T-helper 1 cell treated with Interleukin-12 subunit alpha and Interleukin-12 subunit beta and Interleukin-4 antibody, amounts not matched to agents 30 μg/mL and 1 μg/mL, for 36 hours (primary cell): ENCODE data around the gene AP2A2.

Experiments used
- H3K27ac Mint-ChIP-seq: one replicate; pipeline ENCODE4 v1.8.0; 2021; ENCODE audit warnings: mild to moderate bottlenecking, mixed read lengths
- H3K27me3 Mint-ChIP-seq: one replicate; pipeline ENCODE4 v1.8.0; 2021; ENCODE audit warnings: low read depth, mixed read lengths
- H3K36me3 Mint-ChIP-seq: one replicate; pipeline ENCODE4 v1.8.0; 2021; ENCODE audit warnings: low read depth, mixed read lengths
- H3K4me1 Mint-ChIP-seq: one replicate; pipeline ENCODE4 v1.8.0; 2021; ENCODE audit warnings: low read depth, mixed read lengths
- H3K4me3 Mint-ChIP-seq: one replicate; pipeline ENCODE4 v1.8.0; 2021; ENCODE audit warnings: mild to moderate bottlenecking, moderate library complexity, mixed read lengths
- H3K9me3 Mint-ChIP-seq: one replicate; pipeline ENCODE4 v1.8.0; 2021; ENCODE audit warnings: mixed read lengths

Gene AP2A2

DNA sequence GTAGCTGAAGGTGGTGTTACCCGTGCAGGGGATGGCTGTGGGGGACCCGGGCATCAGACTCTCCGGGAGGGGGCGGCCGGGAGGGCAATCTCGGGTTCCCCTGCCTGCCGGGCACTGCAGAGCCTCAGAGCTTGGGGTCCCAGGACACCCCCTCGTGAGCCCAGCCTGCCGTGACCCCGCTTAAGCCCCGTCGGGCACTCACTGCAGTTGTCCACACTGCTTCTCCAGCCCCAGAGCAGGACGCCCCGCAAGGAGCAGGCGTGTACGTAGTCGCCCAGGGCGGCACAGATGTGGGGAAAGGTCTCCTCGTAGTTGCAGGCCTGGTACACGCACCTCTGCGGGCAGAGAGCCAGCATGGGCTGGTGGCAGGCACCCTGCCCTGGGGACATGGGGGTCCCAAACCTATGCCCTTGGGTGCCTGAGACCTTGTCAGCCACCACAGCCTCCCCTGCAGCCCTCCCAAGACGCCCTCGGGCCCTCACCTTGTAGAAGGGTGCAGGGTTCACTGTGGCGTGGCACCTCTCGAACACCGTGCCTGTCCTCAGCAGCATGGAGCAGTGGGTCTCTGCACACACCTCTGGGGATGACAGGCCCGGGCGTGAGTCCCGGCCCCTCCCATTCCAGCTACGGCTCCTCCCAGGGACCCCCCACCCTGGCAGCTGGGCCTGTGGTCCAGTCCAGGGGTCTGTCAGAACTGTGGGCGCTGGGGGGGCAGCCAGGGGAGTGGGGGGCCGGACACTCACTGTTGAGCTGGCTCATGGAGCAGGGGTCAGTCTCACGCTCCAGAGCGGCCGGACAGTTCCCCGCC lies 102.0 kb downstream of the AP2A2 start:
- Mint-ChIP-seq H3K4me3 (no peak overlapping the region), H3K9me3 (peaks cover 4% of the 10 kb centered on the region), H3K4me1 (no peaks in the 10 kb centered on the region), H3K27ac (no peak overlapping the region), H3K36me3 (no peaks in the 10 kb centered on the region), H3K27me3 (no peaks in the 10 kb centered on the region)

DNA sequence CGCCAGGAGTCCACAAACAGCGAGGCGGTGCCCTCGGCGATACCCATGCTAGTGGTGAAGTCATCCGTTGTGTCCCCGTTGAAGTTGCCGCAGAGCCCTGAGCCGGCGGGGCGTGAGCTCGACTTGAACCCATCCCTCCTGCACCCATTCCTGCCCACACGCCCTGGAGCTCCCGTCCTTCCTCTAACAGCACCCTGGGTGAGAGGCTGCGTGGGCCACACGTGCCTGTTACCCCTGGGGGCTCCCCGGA lies 102.5 kb downstream of the AP2A2 start:
- Mint-ChIP-seq H3K36me3 (no peaks in the 10 kb centered on the region), H3K27me3 (no peaks in the 10 kb centered on the region), H3K9me3 (peaks cover 4% of the 10 kb centered on the region), H3K27ac (no peak overlapping the region), H3K4me1 (no peaks in the 10 kb centered on the region), H3K4me3 (no peak overlapping the region)

DNA sequence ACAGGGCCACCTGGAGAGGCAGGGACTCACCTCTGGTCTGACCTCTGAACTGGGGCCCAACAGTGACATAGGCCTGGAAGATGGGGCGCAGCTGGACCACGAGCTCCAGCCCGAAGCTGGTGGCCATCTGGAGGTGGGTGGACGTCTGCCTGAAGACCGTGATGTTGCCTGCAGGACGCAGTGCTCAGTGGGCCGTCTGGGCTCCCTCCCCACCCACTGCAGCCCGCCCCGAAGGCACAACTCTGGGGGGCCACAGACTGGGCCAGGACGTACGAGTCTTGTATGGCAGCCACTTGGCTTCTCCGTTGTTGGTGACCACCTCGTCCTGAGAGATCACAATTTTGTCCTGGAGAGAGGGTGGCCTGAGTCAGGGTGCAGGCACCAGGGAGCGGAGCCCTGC lies 102.9 kb downstream of the AP2A2 start:
- H3K36me3 Mint-ChIP-seq: no peaks in the 10 kb centered on the region
- peaks cover 4% of the 10 kb centered on the region for H3K9me3 Mint-ChIP-seq
- H3K4me1 Mint-ChIP-seq: no peaks in the 10 kb centered on the region
- H3K27ac Mint-ChIP-seq: no peak overlapping the region
- H3K4me3 Mint-ChIP-seq: no peak overlapping the region
- H3K27me3 Mint-ChIP-seq: no peaks in the 10 kb centered on the region

DNA sequence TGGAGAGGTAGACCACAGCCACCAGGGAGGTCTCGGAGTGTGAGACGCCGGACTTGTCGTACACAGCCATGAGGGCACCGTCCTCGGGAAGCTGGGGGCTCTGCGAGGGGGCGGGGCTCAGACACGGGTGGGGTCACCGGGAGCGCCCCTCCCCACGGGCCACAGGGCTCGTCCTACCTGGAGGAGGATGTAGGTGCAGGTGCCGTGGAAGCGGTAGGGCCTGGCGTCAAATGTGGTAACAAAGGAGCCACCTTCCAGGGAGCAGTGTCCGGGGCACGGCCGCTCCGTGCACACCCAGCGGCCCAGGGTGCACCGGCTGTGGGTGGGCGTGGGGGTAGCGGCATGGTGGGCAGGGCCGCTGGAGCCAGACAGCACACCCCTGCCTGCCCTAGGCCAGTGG lies 103.4 kb downstream of the AP2A2 start:
- H3K36me3 Mint-ChIP-seq: no peaks in the 10 kb centered on the region
- H3K4me1 Mint-ChIP-seq: no peaks in the 10 kb centered on the region
- no peaks in the 10 kb centered on the region for H3K27me3 Mint-ChIP-seq
- no peak overlapping the region for H3K4me3 Mint-ChIP-seq
- peaks cover 4% of the 10 kb centered on the region for H3K9me3 Mint-ChIP-seq
- no peak overlapping the region for H3K27ac Mint-ChIP-seq

DNA sequence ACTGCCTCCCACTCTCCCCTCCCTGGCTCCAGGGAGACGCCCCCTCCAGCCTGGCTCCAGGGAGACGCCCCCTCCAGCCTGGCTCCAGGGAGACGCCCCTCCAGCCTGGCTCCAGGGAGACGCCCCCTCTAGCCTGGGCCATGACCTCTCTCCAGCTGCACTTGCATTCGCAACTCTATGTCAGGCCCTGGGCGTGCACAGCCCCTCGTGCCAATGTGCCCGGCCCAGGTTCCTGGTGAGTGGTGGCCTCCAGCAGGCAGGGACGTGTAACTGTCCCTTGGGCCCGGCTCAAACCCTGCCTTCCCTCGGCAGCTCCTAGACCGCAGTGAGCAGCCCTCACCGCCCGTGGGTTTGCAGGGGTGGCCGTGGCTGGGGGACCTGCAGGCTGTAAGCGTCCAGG lies 104.0 kb downstream of the AP2A2 start:
- no peak overlapping the region for H3K27ac Mint-ChIP-seq
- H3K27me3 Mint-ChIP-seq: no peaks in the 10 kb centered on the region
- H3K4me3 Mint-ChIP-seq: no peak overlapping the region
- H3K4me1 Mint-ChIP-seq: no peaks in the 10 kb centered on the region
- H3K36me3 Mint-ChIP-seq: no peaks in the 10 kb centered on the region
- H3K9me3 Mint-ChIP-seq: peaks cover 4% of the 10 kb centered on the region

DNA sequence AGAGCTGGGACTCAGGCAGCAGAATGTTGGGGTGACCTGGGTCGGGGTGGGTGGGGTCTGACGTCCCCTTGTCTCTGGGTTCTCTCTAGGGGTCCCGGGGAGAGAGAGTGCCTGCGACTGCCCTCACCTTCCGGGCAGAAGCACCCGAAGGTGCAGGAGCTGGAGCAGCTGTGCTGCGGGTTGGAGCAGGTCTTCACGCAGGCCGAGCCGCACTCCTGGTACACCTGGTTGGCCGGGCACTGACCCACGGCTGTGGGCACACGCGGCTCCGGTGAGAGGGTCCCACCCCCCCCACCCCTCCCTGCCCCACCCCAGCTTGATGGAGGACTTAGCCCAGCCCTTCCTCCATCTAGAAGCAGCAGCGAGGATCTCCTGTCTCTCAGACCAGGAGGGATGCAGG lies 104.4 kb downstream of the AP2A2 start:
- Mint-ChIP-seq H3K27ac (no peak overlapping the region), H3K4me3 (no peak overlapping the region), H3K4me1 (no peaks in the 10 kb centered on the region), H3K36me3 (no peaks in the 10 kb centered on the region), H3K9me3 (peaks cover 4% of the 10 kb centered on the region), H3K27me3 (no peaks in the 10 kb centered on the region)

DNA sequence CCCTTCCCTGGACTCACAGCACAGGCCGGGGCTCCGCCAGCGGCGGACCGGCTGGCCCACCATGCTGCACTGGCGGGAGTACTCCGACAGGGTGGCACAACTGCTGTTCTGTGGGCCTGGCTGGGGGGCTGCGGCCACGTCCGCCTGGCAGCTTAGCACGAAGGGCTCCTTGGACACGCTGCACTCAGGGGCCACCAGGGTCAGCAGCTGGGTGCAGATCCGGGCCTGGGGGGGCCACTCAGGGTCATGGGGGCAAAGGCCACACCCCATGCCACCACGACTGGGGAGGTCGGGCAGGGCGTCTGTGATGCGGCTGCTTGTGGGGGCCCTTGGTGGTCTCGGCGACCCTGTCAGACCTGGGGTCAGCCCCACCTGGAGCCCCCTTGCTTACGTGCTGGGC lies 104.9 kb downstream of the AP2A2 start:
- Mint-ChIP-seq H3K4me3 (no peak overlapping the region), H3K9me3 (peaks cover 4% of the 10 kb centered on the region), H3K36me3 (no peaks in the 10 kb centered on the region)

DNA sequence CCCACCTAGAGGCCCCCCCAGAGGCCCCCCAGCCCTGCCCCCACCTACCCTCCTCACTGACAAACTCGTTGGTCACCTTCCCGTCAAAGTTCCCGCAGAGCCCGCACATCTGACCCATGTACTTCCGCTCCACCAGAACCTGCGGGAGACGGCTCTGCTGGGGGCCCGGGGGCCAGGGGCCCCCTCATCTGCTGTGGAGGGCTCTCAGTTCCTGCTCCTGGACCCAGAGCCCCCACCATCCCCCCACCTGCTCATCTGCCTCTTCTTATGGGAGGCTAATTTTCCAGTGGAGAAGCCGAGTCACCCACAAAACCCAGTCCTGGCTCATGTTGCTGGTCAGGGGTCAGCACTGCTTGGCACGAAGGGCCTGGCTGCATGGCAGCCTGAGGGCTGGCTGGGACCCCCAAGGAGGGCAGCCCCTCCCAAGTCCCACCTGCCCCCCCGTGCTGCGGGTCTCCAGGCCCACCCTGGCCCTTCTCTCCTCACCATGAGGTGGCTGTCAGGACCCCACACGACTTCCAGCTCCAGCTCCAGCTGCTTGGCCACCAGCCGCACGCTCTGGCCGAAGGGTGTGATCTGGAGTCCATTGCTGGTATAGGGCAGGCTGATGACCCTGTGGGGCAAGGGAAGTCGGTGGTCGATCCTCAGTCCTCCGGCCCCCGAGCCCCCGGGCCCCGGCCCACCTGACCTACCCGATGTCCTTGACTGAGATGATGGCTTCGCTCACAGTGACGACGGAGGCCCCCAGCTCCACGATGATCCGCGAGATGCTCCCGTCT lies 105.6 kb downstream of the AP2A2 start:
- peaks cover 4% of the 10 kb centered on the region for H3K9me3 Mint-ChIP-seq
- H3K27me3 Mint-ChIP-seq: no peaks in the 10 kb centered on the region
- no peak overlapping the region for H3K4me3 Mint-ChIP-seq
- no peak overlapping the region for H3K27ac Mint-ChIP-seq
- no peaks in the 10 kb centered on the region for H3K4me1 Mint-ChIP-seq
- H3K36me3 Mint-ChIP-seq: no peaks in the 10 kb centered on the region

More for the DNA sequence above, 104.9 kb downstream of the AP2A2 start:
- Mint-ChIP-seq H3K27me3 (no peaks in the 10 kb centered on the region), H3K27ac (no peak overlapping the region), H3K4me1 (no peaks in the 10 kb centered on the region)

DNA sequence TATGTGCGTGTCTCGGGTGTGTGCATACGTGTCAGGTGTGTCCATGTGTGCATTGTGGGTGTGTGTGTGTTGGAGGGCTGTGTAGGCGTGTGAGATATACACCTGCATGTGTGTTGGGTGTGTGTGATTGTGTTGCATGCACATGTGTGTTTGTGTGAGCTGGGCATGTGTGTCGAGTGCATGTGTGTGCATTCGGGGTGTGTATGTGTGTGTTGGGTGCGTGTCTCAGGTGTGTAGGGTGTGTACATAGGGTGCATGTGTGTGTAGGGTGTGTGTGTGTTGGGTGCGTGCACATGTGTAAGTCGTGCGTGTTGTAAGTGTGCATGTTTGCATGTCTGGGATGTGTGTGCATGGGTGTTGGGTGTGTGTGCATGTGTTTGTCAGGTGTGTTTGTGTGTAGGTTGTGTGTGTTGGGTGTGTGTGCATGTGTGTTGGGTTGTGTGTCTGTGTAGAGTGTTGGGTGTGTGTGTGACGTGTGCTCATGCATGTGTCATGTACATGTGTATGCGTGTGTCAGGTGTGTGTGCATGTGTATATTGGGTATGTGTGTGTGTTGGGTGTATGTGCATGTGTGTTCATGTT lies 106.7 kb downstream of the AP2A2 start:
- Mint-ChIP-seq H3K9me3 (peaks cover 4% of the 10 kb centered on the region), H3K4me3 (no peak overlapping the region), H3K4me1 (no peaks in the 10 kb centered on the region), H3K27me3 (no peaks in the 10 kb centered on the region), H3K36me3 (no peaks in the 10 kb centered on the region), H3K27ac (no peak overlapping the region)

DNA sequence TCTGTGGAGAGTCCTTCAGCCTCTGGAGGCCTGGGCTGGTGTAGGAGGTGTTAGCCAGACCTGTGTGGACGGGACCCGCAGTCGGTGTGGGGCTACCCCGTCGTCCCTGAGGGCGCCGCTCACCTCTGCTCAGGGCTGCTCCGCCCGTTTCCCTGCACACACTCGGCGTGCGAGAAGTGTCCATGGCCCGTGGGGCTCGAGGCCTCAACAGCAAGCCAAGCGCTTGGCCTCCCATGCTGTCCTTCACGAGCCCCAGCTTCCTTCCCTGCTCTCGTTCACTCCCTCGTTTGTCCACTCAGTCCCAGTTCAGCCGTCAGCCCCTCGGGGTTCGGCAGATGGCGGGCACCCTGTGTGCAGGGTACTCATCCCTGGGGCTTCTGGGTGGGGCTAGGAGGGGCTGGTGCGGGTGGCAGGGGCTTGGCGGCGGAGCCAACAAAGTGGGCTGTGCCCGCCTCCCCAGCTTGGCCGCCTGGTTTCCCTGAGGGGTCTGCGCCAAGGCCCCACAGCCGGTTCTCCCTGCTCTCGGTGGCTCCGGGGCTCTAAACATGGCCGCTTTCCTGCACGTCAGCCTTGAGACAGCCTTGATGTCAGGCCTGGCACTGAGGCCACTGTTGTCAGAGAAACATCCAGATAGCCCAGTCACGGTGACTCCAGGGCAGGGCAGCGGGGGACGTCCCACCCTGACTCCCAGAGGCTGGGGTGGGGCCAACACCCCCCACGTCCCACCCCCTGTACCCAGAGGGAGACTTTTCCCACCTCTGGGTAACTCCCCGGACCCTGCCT lies 107.5 kb downstream of the AP2A2 start:
- Mint-ChIP-seq H3K27me3 (no peaks in the 10 kb centered on the region), H3K4me1 (no peaks in the 10 kb centered on the region), H3K27ac (no peak overlapping the region), H3K9me3 (peaks cover 4% of the 10 kb centered on the region), H3K4me3 (no peak overlapping the region), H3K36me3 (no peaks in the 10 kb centered on the region)

DNA sequence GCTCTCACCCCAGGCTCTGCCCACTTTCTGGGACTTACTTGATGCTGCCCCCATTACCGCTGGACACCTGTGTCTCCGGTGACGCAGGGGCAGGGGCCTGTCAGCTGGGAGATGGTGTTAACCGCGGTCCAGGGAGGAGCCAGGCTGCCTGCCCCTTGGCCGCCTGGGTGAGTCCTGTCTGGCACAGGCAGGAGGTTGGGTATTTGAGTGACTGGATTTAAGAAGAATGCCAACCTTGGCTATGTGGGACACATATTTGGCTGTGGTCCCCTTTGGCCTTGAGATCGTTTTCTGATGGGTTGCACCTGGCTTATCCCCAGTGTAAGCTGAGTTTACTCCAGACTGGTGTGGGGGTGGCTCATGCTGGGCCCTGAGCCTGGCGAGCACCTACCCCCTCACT lies 108.3 kb downstream of the AP2A2 start:
- H3K36me3 Mint-ChIP-seq: no peaks in the 10 kb centered on the region
- H3K27me3 Mint-ChIP-seq: no peaks in the 10 kb centered on the region
- no peaks in the 10 kb centered on the region for H3K4me1 Mint-ChIP-seq
- H3K27ac Mint-ChIP-seq: no peak overlapping the region
- H3K9me3 Mint-ChIP-seq: peaks cover 4% of the 10 kb centered on the region
- no peak overlapping the region for H3K4me3 Mint-ChIP-seq

DNA sequence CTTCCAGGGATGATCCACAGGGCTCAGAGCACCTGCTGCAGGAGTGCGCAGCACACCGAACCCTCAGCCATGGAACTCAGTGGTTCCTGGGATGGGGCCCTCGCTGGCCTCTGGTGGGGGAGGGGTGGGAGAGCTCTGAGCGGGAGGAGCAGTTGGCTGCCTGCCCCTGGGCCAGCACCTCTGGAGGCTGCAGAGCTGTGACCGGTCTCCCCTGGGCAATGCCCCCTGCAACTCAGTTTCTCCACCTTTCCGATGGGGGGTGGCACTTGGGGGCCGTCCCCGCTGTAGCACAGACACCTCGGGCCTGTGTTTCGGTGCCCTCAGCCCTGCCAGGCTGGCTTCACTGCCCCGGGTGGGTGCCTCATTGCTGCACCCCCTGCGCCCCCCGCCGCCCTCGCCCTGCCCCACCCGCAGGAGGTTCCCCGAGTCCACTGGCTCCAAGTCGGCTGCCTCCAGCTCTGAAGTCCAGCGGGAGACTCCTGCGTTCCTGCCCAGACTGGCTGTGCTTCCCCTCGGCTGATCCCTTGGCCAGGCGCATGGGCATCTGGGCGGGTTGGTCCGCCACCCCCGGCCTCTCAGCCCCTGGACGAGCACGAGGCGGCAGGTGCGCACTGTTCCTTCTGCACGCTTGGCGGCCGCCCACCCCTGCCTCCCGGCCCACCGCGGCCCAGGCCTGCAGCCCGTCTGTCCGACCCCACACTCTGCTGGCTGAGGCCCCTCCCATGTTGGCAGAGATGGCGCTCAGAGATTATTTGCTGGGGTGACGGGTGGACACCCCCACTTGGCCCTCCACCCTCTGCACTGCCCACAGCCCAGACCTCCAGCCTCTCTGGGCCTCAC lies 109.0 kb downstream of the AP2A2 start:
- no peaks in the 10 kb centered on the region for H3K4me1 Mint-ChIP-seq
- peaks cover 4% of the 10 kb centered on the region for H3K9me3 Mint-ChIP-seq
- no peak overlapping the region for H3K27ac Mint-ChIP-seq
- H3K4me3 Mint-ChIP-seq: no peak overlapping the region
- H3K36me3 Mint-ChIP-seq: no peaks in the 10 kb centered on the region
- H3K27me3 Mint-ChIP-seq: no peaks in the 10 kb centered on the region

DNA sequence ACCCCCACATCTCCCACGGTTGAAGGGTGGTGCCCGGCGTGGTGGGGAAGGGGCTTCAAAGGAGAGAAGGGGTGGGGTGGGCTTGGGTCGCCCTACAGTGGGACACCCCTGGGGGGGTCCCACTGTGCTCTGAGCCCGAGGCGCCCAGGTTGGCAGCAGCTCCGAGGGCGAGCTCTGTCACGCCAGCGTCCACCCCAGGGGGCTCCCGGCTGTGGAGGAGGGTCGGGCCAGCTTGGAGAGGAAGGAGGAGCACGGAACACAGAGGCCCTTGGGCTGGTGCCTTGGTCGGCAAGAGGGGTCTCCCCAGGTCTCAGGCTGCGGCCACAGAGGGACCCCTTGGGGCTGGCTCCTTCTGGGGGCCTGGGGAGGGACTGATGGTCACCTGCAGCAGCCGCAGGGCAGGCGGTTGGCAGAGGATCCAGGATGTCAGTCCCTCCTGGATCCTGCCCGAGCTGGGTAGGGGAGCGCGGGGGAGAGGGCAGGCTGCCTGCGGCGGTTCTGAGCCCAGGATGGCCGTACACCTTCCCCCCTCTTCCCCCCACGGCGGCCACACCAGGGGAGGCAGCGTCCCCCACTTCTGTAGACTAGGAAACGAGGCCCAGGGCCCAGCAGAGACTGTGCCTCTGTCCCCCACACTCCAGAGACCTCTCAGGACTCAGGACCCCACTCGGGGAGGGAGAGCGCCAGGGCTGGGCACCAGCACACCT lies 110.1 kb downstream of the AP2A2 start:
- H3K4me3 Mint-ChIP-seq: no peak overlapping the region
- H3K27ac Mint-ChIP-seq: no peak overlapping the region
- H3K27me3 Mint-ChIP-seq: no peaks in the 10 kb centered on the region
- H3K9me3 Mint-ChIP-seq: peaks cover 4% of the 10 kb centered on the region
- no peaks in the 10 kb centered on the region for H3K4me1 Mint-ChIP-seq
- H3K36me3 Mint-ChIP-seq: no peaks in the 10 kb centered on the region
